NK-92 treated with Interleukin-12 subunit alpha and Interleukin-12 subunit beta, amount 100 ng/mL, for 24 hours (cell line): Measurements from ENCODE around the gene XAB2.

Experiments
- DNase-seq: peaks from one replicate; lab custom pipeline; 2025; lab: John Stamatoyannopoulos, UW

The XAB2 gene

GRCh38 chr19:7629347-7630054 is at the start of gene XAB2, which contains the start of gene PET100:
XAB2 (minus strand) TSS chr19:7629545; CDS start chr19:7629527, 18 bp downstream.
PET100 (plus strand) TSS chr19:7629793; CDS start chr19:7629834, 41 bp downstream.
- DNase-seq, result peak; percentile 93

- no peak for DNase-seq
Measured at GRCh38 chr19:7677669-7678311, 48.4 kb upstream of the XAB2 start.

- DNase-seq, result no peak
Measured at GRCh38 chr19:7676854-7677253, 47.5 kb upstream of the XAB2 start, which contains the start of gene MCEMP1. MCEMP1 (plus strand) TSS chr19:7677090; CDS start chr19:7677121, 31 bp downstream.

GRCh38 chr19:7676376-7676775 is 47.0 kb upstream of the XAB2 start:
- DNase-seq, result no peak

- DNase-seq, result peak; percentile 46
Measured at GRCh38 chr19:7674010-7675005, 45.0 kb upstream of the XAB2 start.

GRCh38 chr19:7672522-7672921 is 43.2 kb upstream of the XAB2 start:
- DNase-seq, result no peak

GRCh38 chr19:7670790-7671189 is 41.4 kb upstream of the XAB2 start:
- no peak for DNase-seq

GRCh38 chr19:7670150-7670783 is 40.9 kb upstream of the XAB2 start:
- no peak for DNase-seq

- DNase-seq, result no peak
Measured at GRCh38 chr19:7669641-7670040, 40.3 kb upstream of the XAB2 start.

GRCh38 chr19:7668842-7669241 is 39.5 kb upstream of the XAB2 start, which contains the start of gene RETN:
RETN (plus strand) TSS chr19:7669049; CDS start chr19:7669327, 278 bp downstream.
- no peak for DNase-seq

GRCh38 chr19:7665076-7665475 is 35.7 kb upstream of the XAB2 start:
- DNase-seq, result no peak

GRCh38 chr19:7663706-7664105 is 34.4 kb upstream of the XAB2 start:
- DNase-seq, result no peak

- no peak for DNase-seq
Measured at GRCh38 chr19:7662657-7663056, 33.3 kb upstream of the XAB2 start.

GRCh38 chr19:7661744-7662538 is 32.6 kb upstream of the XAB2 start:
- no peak for DNase-seq

GRCh38 chr19:7658219-7658686 is 28.9 kb upstream of the XAB2 start:
- no peak for DNase-seq

GRCh38 chr19:7657131-7657751 is 27.9 kb upstream of the XAB2 start:
- DNase-seq, result no peak

- no peak for DNase-seq
Measured at GRCh38 chr19:7655581-7655980, 26.2 kb upstream of the XAB2 start.

GRCh38 chr19:7654401-7654800 is 25.1 kb upstream of the XAB2 start:
- no peak for DNase-seq

GRCh38 chr19:7652061-7652641 is 22.8 kb upstream of the XAB2 start:
- DNase-seq, result peak; percentile 64

- no peak for DNase-seq
Measured at GRCh38 chr19:7650148-7650547, 20.8 kb upstream of the XAB2 start.
